GM20000 (cell line): Measurements from ENCODE around the gene MYO9A.

Experiments
- DNase-seq: peaks from one replicate; pipeline ENCODE4 v3.0.0; 2012; ENCODE audit warnings: low spot score
- CTCF ChIP-seq: IDR thresholded peaks from 2 replicates; pipeline ENCODE4 v1.5.1; 2012; ENCODE audit warnings: mild to moderate bottlenecking, control low read depth; ENCODE audit errors: extremely low read depth, missing control alignments

MYO9A gene

GRCh38 chr15:72070817-72071447 lies 47.0 kb downstream of the MYO9A start:
- TF ChIP-seq CTCF, result no peak
- DNase-seq, result no peak

- no peak for DNase-seq
- no peak for TF ChIP-seq CTCF
Observed at GRCh38 chr15:72068856-72069255, 49.1 kb downstream of the MYO9A start.

GRCh38 chr15:72065801-72066200 lies 52.1 kb downstream of the MYO9A start:
- no peak for DNase-seq
- no peak for TF ChIP-seq CTCF

GRCh38 chr15:72063186-72063585 lies 54.8 kb downstream of the MYO9A start:
- no peak for DNase-seq
- no peak for TF ChIP-seq CTCF

GRCh38 chr15:72062319-72062718 lies 55.6 kb downstream of the MYO9A start:
- no peak for TF ChIP-seq CTCF
- no peak for DNase-seq

GRCh38 chr15:72060687-72061250 lies 57.2 kb downstream of the MYO9A start:
- TF ChIP-seq CTCF, result no peak
- no peak for DNase-seq

GRCh38 chr15:72058585-72058984 lies 59.4 kb downstream of the MYO9A start:
- TF ChIP-seq CTCF, result no peak
- DNase-seq, result no peak
